Colonic mucosa (tissue), 4 donors: ENCODE measurements around the gene ITGAX. TPM values are rescaled to one million over a fixed set of nuclear protein-coding genes. Genes with fewer than 3 reads are reported as not detected.

Experiments
- DNase-seq: peaks from one replicate; pipeline ENCODE4 v3.0.0-alpha.2; 2020
- H3K27ac ChIP-seq: fragments of 200-600 bp; one replicate; pipeline ENCODE4 v1.8.0; 2021
- H3K27me3 ChIP-seq: fragments of 200-600 bp; one replicate; pipeline ENCODE4 v1.8.0; 2021
- H3K36me3 ChIP-seq: fragments of 200-600 bp; one replicate; pipeline ENCODE4 v1.8.0; 2021
- H3K4me1 ChIP-seq: fragments of 200-600 bp; one replicate; pipeline ENCODE4 v1.8.0; 2021; ENCODE audit warnings: mild to moderate bottlenecking
- H3K4me3 ChIP-seq: fragments of 200-600 bp; one replicate; pipeline ENCODE4 v1.8.0; 2021
- H3K9ac ChIP-seq, 2 donors: one replicate each; pipeline ENCODE4 v1.7.0; 2013; ENCODE audit warnings: control low read depth in 2 of 2, low read depth in 2 of 2, low read length in 2 of 2
- H3K9me3 ChIP-seq: fragments of 200-600 bp; one replicate; pipeline ENCODE4 v1.8.0; 2021
- CTCF ChIP-seq: fragments of 200-600 bp; IDR thresholded peaks from one replicate; pipeline ENCODE4 v1.8.0; 2022; ENCODE audit warnings: antibody characterized with exemption, mild to moderate bottlenecking
- intact Hi-C: fragments of 100-400 bp; cut with DNase I; formaldehyde crosslinking; loops from one replicate; pipeline ENCODE4 v1.14.1; 2022
- total RNA-seq, 2 donors: library from RNA; stranded (reverse); fragmentation: NEBNext Ultra II Directional in 1 of 2; extraction: Animal tissue kit (Norgen Biotek cat#: 25700) in 1 of 2; gene quantifications; one replicate each; pipeline ENCODE4 v1.2.1, GENCODE V29; 2021
- donor health status: healthy.
- donor health status: DM: no; HTN: no; CAD: no.
- donor health status: DM: no; HTN: no; CAD: no.

ITGAX gene
- total RNA-seq, 2 donors from 2014 or later: 1.4 to 5.9 TPM

- Histone ChIP-seq H3K4me3 (no peak overlapping the region), H3K27me3 (no peaks in the 10 kb centered on the region), H3K4me1 (no peaks in the 10 kb centered on the region), H3K27ac (no peak overlapping the region), H3K9ac (no peak overlapping the region), H3K36me3 (no peaks in the 10 kb centered on the region), H3K9me3 (no peaks in the 10 kb centered on the region)
- no peak for TF ChIP-seq CTCF
- intact Hi-C loops: no loop called here
- DNase-seq: no peak
Measured at GRCh38 chr16:31429314-31429713, 74.3 kb downstream of the ITGAX start.

GRCh38 chr16:31429796-31430195 lies 74.8 kb downstream of the ITGAX start:
- no peak overlapping the region for H3K27ac ChIP-seq
- no peaks in the 10 kb centered on the region for H3K36me3 ChIP-seq
- no peak for TF ChIP-seq CTCF
- H3K4me1 ChIP-seq: no peaks in the 10 kb centered on the region
- no peak overlapping the region for H3K4me3 ChIP-seq
- H3K9ac ChIP-seq: no peak overlapping the region
- intact Hi-C loops: no loop called here
- no peak for DNase-seq
- no peaks in the 10 kb centered on the region for H3K27me3 ChIP-seq
- H3K9me3 ChIP-seq: no peaks in the 10 kb centered on the region

GRCh38 chr16:31430380-31431052 lies 75.5 kb downstream of the ITGAX start:
- Histone ChIP-seq H3K9ac (no peak overlapping the region), H3K4me3 (no peak overlapping the region), H3K4me1 (no peaks in the 10 kb centered on the region), H3K27ac (no peak overlapping the region), H3K36me3 (no peaks in the 10 kb centered on the region), H3K9me3 (no peaks in the 10 kb centered on the region), H3K27me3 (no peaks in the 10 kb centered on the region)
- TF ChIP-seq CTCF: no peak
- DNase-seq: no peak
- intact Hi-C loops: no loop called here

Other genes starting within 250 kb of the ITGAX start
- gene BCKDK, start 246.8 kb upstream of the ITGAX start, total RNA-seq: 10 to 100 TPM; 41.3 to 43.4 TPM
- 10 to 100 TPM; 42.2 to 69.5 TPM for gene KAT8, start 237.5 kb upstream of the ITGAX start, total RNA-seq
- gene PRSS8, start 219.4 kb upstream of the ITGAX start, total RNA-seq: 100 to 1,000 TPM; 337 to 347 TPM
- 1 to 10 TPM; 3.6 to 6.4 TPM for gene PRSS36, start 205.1 kb upstream of the ITGAX start, total RNA-seq
- 100 to 1,000 TPM; 134 to 252 TPM for gene FUS, start 175.0 kb upstream of the ITGAX start, total RNA-seq
- gene PYCARD, start 152.4 kb upstream of the ITGAX start, total RNA-seq: 100 to 1,000 TPM; 118 to 119 TPM
- under 1 TPM in 1 of 2 donors, not detected in 1; 0.02 TPM for gene TRIM72, start 141.1 kb upstream of the ITGAX start, total RNA-seq
- not detected for gene PYDC1, start 138.0 kb upstream of the ITGAX start, total RNA-seq
- 1 to 10 TPM; 2.7 to 3.7 TPM for gene ITGAM, start 95.2 kb upstream of the ITGAX start, total RNA-seq
- under 1 TPM in 1 of 2 donors, not detected in 1; 0.05 TPM for gene ITGAD, start 38.2 kb downstream of the ITGAX start, total RNA-seq
- not detected for gene COX6A2, start 73.2 kb downstream of the ITGAX start, total RNA-seq
- gene ZNF843, start 87.6 kb downstream of the ITGAX start, total RNA-seq: under 1 TPM; 0.17 to 0.45 TPM
- 10 to 100 TPM in 1 of 2 donors, 1 to 10 TPM in 1; 5.5 to 13.2 TPM for gene ARMC5, start 104.3 kb downstream of the ITGAX start, total RNA-seq
- gene TGFB1I1, start 117.0 kb downstream of the ITGAX start, total RNA-seq: 10 to 100 TPM; 10.9 to 34.2 TPM
- under 1 TPM; 0.20 to 0.21 TPM for gene SLC5A2, start 127.9 kb downstream of the ITGAX start, total RNA-seq
- gene RUSF1, start 153.2 kb downstream of the ITGAX start, total RNA-seq: 10 to 100 TPM; 53.3 to 78.1 TPM
- gene AHSP, start 172.7 kb downstream of the ITGAX start, total RNA-seq: not detected